SK-N-MC (cell line): Measurements from ENCODE around the gene C2orf72.

ENCODE experiments used
- EZH2 ChIP-seq: fragments of 200-600 bp; sonication (generic); IDR thresholded peaks from one replicate; pipeline ENCODE4 v1.6.1; 2017; ENCODE audit warnings: antibody characterized with exemption
- POLR2AphosphoS5 ChIP-seq: IDR thresholded peaks from 2 replicates; pipeline ENCODE4 v1.6.1; 2012; ENCODE audit warnings: mild to moderate bottlenecking, low read depth, low read length, borderline replicate concordance

GRCh38 chr2:231009236-231009919 lies 27.9 kb upstream of the C2orf72 start:
- TF ChIP-seq EZH2, result no peak
- TF ChIP-seq POLR2AphosphoS5, result no peak
